GM19193 (cell line): Measurements from ENCODE around the gene GNE.

Experiments
- POLR2A ChIP-seq: IDR thresholded peaks from 4 replicates; pipeline ENCODE4 v1.6.1; 2011; ENCODE audit not compliant: insufficient read depth, insufficient read length; ENCODE audit errors: extremely low read depth

GNE gene

GRCh38 chr9:36189976-36190375 lies 68.3 kb downstream of the GNE start:
- TF ChIP-seq POLR2A = no peak

GRCh38 chr9:36188212-36188611 lies 70.0 kb downstream of the GNE start:
- TF ChIP-seq POLR2A = no peak

GRCh38 chr9:36187414-36187813 lies 70.8 kb downstream of the GNE start:
- no peak for TF ChIP-seq POLR2A

GRCh38 chr9:36177571-36177970 lies 80.7 kb downstream of the GNE start:
- TF ChIP-seq POLR2A = no peak

GRCh38 chr9:36174731-36175130 lies 83.5 kb downstream of the GNE start:
- TF ChIP-seq POLR2A = no peak

- no peak for TF ChIP-seq POLR2A
Observed at GRCh38 chr9:36174271-36174670, 84.0 kb downstream of the GNE start.

- TF ChIP-seq POLR2A = no peak
Observed at GRCh38 chr9:36173861-36174260, 84.4 kb downstream of the GNE start.

- TF ChIP-seq POLR2A = no peak
Observed at GRCh38 chr9:36170531-36170930, 87.7 kb downstream of the GNE start.

GRCh38 chr9:36169708-36170107 lies 88.5 kb downstream of the GNE start:
- no peak for TF ChIP-seq POLR2A

GRCh38 chr9:36169166-36169565 lies 89.1 kb downstream of the GNE start, which contains the start of gene CCIN:
Gene CCIN, plus strand, starts transcription at chr9:36169388. Its CDS starts 115 bp downstream, at chr9:36169503.
- TF ChIP-seq POLR2A = no peak

- TF ChIP-seq POLR2A = no peak
Observed at GRCh38 chr9:36166168-36166927, 91.9 kb downstream of the GNE start.

GRCh38 chr9:36165826-36166167 lies 92.5 kb downstream of the GNE start:
- no peak for TF ChIP-seq POLR2A

GRCh38 chr9:36164989-36165388 lies 93.3 kb downstream of the GNE start:
- no peak for TF ChIP-seq POLR2A
